ENCODE data around the gene MOCOS.

Gene MOCOS

DNA sequence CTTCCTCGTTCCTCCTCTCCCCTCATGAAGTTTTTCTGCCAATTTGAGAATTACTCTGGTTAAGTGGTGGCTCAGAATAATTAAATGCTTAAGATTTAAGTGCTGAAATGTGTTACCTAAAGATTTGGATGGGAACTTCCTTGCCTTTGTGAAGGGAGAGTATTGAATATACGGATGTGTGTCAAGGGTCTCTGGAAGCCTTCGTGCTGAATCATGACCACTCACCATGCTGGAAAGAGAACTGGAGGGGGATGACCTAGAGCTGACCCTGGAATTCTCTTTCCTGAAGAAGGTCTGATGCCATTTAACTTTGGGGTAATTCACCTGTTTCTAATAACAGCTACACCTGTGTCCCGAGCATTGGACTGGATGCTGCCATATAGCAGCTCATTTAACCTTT, 2.2 kb downstream of the MOCOS start:
- 88 to 89% methylated on average over 3 of the region's 4 CpGs for WGBS, 2 experiments (ENCODE audit: insufficient coverage in 2 of 2)
- Histone ChIP-seq H3K4me1 (ENCODE audit: control insufficient read depth, insufficient read depth, low read length, poor library complexity, severe bottlenecking) (no peaks in the 10 kb centered on the region), H3K4me3 (ENCODE audit: extremely low read depth, insufficient read depth, low read length, poor library complexity, severe bottlenecking) (no peak overlapping the region), H3K36me3 (ENCODE audit: control insufficient read depth, insufficient read depth, low read length) (no peaks in the 10 kb centered on the region), H3K9me3 (ENCODE audit: control insufficient read depth, low read length) (no peaks in the 10 kb centered on the region), H3K27ac (ENCODE audit: low read depth, low read length, severe bottlenecking) (no peak overlapping the region)

DNA sequence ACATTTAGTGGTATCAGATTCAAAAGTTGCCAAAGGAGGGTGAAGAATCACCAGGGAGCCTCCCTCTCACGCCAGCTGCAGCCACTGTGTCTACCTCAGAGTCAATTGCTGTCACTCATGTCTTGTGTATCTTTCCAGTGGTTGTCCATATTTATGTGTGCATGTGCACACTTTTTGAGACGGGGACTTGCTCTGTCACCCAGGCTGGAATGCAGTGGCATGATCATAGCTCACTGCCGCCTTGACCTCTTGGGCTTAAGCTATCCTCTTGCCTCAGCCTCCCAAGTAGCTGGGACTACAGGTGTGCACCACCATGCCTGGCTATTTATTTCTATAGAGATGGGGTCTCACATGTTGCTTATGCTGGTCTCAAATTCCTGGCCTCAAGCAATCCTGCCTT, 4.0 kb downstream of the MOCOS start:
- WGBS, 2 experiments (ENCODE audit: insufficient coverage in 2 of 2), result 75 to 100% methylated on average over 1 to 3 of the region's 3 CpGs
- Histone ChIP-seq H3K27ac (ENCODE audit: low read depth, low read length, severe bottlenecking) (no peak overlapping the region), H3K9me3 (ENCODE audit: control insufficient read depth, low read length) (no peaks in the 10 kb centered on the region), H3K4me1 (ENCODE audit: control insufficient read depth, insufficient read depth, low read length, poor library complexity, severe bottlenecking) (no peaks in the 10 kb centered on the region), H3K4me3 (ENCODE audit: extremely low read depth, insufficient read depth, low read length, poor library complexity, severe bottlenecking) (no peak overlapping the region), H3K36me3 (ENCODE audit: control insufficient read depth, insufficient read depth, low read length) (no peaks in the 10 kb centered on the region)

DNA sequence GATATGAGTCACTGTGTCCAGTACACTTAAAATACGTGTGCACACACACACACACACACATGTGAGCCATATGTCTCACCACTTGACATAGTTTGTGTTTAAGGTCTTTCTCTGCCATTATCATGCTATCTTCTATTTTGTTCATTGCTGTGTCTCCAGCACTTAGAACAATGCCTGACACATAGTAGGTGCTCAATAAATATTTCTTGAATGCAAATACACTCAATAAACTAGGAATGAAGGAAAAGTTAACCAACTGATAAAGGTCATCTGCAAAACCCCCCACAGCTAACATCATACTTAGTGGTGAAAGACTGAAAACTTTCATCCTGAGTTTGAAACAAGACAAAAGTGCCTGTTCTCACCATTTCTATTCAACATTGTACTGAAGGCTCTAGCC, 4.4 kb downstream of the MOCOS start:
- Histone ChIP-seq H3K4me1 (ENCODE audit: control insufficient read depth, insufficient read depth, low read length, poor library complexity, severe bottlenecking) (no peaks in the 10 kb centered on the region), H3K9me3 (ENCODE audit: control insufficient read depth, low read length) (no peaks in the 10 kb centered on the region), H3K4me3 (ENCODE audit: extremely low read depth, insufficient read depth, low read length, poor library complexity, severe bottlenecking) (no peak overlapping the region), H3K36me3 (ENCODE audit: control insufficient read depth, insufficient read depth, low read length) (no peaks in the 10 kb centered on the region), H3K27ac (ENCODE audit: low read depth, low read length, severe bottlenecking) (no peak overlapping the region)
- WGBS, 2 experiments (ENCODE audit: insufficient coverage in 2 of 2), result 86 to 100% methylated on average over 1 of the region's 1 CpG

DNA sequence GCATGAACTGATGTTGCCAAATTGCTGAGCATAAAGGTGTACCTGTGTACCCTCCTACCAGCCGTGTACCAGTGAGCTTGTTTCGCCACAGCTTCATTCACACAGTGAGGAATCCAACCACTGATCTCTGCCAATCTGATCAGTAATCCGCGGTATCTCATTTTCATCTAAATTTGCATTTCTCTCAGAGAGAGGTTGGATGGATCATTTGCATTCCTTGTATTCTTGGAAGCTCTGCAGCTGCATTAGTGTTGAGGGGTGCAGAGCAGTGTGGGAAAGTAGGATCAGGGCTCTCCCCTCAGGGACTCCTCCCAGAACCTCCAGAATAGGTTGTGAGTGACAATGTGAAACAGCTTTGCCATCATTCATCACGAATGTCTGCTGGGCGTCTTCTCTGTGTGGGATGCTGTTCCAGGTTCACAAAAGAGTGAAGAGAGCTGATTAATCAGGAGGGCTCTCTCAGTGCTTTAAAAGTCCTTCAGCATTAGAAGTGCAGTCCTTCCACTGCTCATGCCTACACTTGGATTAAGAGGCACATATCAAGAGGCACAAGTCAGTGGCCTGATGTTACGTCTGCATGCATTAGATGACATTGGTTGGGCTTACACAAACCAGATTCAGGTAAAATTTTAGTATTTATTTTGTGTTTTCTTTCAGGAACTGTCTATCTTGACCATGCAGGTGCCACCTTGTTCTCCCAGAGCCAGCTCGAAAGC, 7.5 kb downstream of the MOCOS start:
- Histone ChIP-seq H3K36me3 (ENCODE audit: control insufficient read depth, insufficient read depth, low read length) (no peaks in the 10 kb centered on the region), H3K4me3 (ENCODE audit: extremely low read depth, insufficient read depth, low read length, poor library complexity, severe bottlenecking) (no peak overlapping the region), H3K9me3 (ENCODE audit: control insufficient read depth, low read length) (no peaks in the 10 kb centered on the region), H3K4me1 (ENCODE audit: control insufficient read depth, insufficient read depth, low read length, poor library complexity, severe bottlenecking) (no peaks in the 10 kb centered on the region), H3K27ac (ENCODE audit: low read depth, low read length, severe bottlenecking) (no peak overlapping the region)
- WGBS, 2 experiments (ENCODE audit: insufficient coverage in 2 of 2), result 79 to 87% methylated on average over 6 of the region's 8 CpGs

DNA sequence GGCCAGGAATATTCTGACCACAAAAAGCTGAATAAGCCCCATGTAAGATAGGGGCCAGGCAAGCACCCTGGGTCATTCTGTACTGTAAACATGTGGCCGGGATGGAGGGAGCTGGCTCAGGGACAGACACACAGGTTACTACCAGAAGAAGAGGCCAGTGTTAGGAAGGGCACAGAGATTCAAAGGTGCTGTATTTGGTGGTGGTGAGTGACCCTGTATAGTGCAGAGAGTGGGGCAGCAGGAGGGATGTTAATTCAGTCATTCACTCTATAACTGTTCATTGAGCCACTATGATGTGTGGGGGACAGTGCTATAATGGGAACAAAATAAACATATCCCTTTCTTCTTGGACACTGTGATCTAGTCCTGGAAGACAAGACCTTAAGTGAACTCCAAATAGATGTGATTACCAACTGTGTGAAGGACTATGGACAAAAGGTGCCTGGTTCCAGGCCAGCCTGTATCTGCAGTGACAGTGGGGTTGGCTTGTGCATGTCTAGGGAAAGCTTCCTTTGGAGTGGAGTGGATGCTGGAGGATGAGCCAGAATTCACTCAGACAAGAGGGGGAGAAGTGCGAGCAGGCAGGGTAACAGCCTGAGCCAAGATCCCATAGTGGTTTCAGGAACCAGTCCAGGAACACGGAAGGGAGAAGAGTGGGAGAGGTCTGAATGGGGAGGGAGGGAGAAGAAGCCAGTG, 8.3 kb downstream of the MOCOS start:
- Histone ChIP-seq H3K4me1 (ENCODE audit: control insufficient read depth, insufficient read depth, low read length, poor library complexity, severe bottlenecking) (no peaks in the 10 kb centered on the region), H3K4me3 (ENCODE audit: extremely low read depth, insufficient read depth, low read length, poor library complexity, severe bottlenecking) (no peak overlapping the region), H3K27ac (ENCODE audit: low read depth, low read length, severe bottlenecking) (no peak overlapping the region), H3K9me3 (ENCODE audit: control insufficient read depth, low read length) (no peaks in the 10 kb centered on the region), H3K36me3 (ENCODE audit: control insufficient read depth, insufficient read depth, low read length) (no peaks in the 10 kb centered on the region)
- 70 to 89% methylated on average over 3 of the region's 3 CpGs for WGBS, 2 experiments (ENCODE audit: insufficient coverage in 2 of 2)

DNA sequence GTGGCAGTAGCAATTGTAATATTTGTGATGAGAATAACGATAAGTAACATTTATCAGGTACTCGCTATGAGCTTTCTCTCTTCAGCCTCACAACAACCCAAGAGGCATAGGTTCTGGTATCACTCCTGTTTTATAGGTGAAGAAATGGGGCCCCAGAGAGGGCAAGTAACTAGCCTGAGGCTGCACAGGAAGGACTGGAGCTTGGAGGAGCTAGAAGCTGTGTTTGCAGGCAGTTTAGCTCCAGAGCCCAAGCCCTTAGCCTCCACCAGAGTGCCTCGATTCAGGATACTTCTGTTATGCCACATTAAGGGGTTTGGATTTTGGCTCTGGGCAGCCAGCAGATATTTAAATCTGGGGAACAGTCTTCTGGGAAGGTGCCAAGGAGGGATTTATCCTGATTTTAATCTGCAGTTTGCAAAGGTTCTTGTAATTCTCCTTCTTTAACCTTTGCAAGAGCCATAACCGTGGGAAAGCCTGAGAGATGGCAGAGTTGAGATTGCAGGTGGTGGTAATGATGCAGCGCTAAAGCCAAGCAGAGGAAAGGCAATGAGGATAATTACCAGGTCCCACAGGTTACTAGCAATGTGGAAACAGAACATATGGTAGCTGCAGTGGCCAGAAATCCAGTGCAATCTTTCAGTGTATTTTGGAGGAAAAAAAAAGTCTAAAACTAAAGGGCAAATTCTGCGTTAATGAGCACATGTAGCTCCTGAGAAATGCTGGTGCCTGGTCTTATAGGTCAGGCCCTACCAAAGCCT, 9.1 kb downstream of the MOCOS start:
- H3K4me3 ChIP-seq (ENCODE audit: extremely low read depth, insufficient read depth, low read length, poor library complexity, severe bottlenecking), result no peak overlapping the region
- no peaks in the 10 kb centered on the region for H3K9me3 ChIP-seq (ENCODE audit: control insufficient read depth, low read length)
- H3K4me1 ChIP-seq (ENCODE audit: control insufficient read depth, insufficient read depth, low read length, poor library complexity, severe bottlenecking), result no peaks in the 10 kb centered on the region
- H3K27ac ChIP-seq (ENCODE audit: low read depth, low read length, severe bottlenecking), result no peak overlapping the region
- 77 to 84% methylated on average over 3 of the region's 6 CpGs for WGBS, 2 experiments (ENCODE audit: insufficient coverage in 2 of 2)
- H3K36me3 ChIP-seq (ENCODE audit: control insufficient read depth, insufficient read depth, low read length), result no peaks in the 10 kb centered on the region

DNA sequence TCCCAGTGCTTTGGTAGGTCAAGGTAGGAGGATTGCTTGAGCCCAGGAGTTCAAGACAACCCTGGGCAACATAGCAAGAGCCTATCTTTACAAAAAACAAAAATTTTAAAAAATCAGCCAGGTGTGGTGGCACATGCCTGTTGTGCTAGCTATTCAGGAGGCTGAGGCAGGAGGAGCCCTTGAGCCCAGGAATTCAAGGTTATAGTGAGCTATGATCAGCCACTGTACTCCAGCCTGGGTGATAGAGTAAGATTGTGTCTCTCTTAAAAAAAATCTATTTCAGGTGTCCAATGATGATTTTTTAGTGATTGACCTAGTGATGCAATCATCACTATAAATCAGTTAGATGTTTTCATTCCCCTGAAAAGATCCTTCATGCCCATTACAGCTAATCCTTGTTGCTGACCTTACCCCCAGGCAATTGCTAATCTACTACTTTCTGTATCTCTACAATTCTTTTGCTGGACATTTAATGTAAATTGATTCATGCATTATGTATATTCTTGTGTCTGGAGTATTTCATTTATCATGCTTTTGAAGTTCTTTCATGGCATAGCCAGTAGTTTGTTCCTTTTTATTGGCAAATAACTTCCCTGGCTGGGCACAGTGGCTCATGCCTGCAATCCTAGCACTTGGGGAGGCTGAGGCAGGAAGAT, 10.3 kb downstream of the MOCOS start:
- no peaks in the 10 kb centered on the region for H3K4me1 ChIP-seq (ENCODE audit: control insufficient read depth, insufficient read depth, low read length, poor library complexity, severe bottlenecking)

DNA sequence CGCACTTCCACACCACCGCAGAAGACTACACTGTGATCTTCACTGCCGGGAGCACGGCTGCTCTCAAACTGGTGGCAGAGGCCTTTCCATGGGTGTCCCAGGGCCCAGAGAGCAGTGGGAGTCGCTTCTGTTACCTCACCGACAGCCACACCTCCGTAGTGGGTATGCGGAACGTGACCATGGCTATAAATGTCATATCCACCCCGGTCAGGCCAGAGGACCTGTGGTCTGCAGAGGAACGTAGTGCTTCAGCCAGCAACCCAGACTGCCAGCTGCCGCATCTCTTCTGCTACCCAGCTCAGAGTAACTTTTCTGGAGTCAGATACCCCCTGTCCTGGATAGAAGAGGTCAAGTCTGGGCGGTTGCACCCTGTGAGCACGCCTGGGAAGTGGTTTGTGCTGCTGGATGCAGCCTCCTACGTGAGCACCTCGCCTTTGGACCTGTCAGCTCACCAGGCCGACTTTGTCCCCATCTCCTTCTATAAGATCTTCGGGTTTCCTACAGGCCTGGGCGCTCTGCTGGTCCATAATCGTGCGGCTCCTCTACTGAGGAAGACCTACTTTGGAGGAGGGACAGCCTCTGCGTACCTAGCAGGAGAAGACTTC, 12.5 kb downstream of the MOCOS start:
- no peak overlapping the region for H3K27ac ChIP-seq (ENCODE audit: low read depth, low read length, severe bottlenecking)
- no peaks in the 10 kb centered on the region for H3K36me3 ChIP-seq (ENCODE audit: control insufficient read depth, insufficient read depth, low read length)
- H3K4me3 ChIP-seq (ENCODE audit: extremely low read depth, insufficient read depth, low read length, poor library complexity, severe bottlenecking), result no peak overlapping the region
- H3K9me3 ChIP-seq (ENCODE audit: control insufficient read depth, low read length), result no peaks in the 10 kb centered on the region
- no peaks in the 10 kb centered on the region for H3K4me1 ChIP-seq (ENCODE audit: control insufficient read depth, insufficient read depth, low read length, poor library complexity, severe bottlenecking)
- WGBS, 2 experiments (ENCODE audit: insufficient coverage in 2 of 2), result 85 to 91% methylated on average over 17 to 20 of the region's 22 CpGs

More for the DNA sequence above, 10.3 kb downstream of the MOCOS start:
- no peaks in the 10 kb centered on the region for H3K9me3 ChIP-seq (ENCODE audit: control insufficient read depth, low read length)
- H3K36me3 ChIP-seq (ENCODE audit: control insufficient read depth, insufficient read depth, low read length), result no peaks in the 10 kb centered on the region
- H3K4me3 ChIP-seq (ENCODE audit: extremely low read depth, insufficient read depth, low read length, poor library complexity, severe bottlenecking), result no peak overlapping the region
- H3K27ac ChIP-seq (ENCODE audit: low read depth, low read length, severe bottlenecking), result no peak overlapping the region

DNA sequence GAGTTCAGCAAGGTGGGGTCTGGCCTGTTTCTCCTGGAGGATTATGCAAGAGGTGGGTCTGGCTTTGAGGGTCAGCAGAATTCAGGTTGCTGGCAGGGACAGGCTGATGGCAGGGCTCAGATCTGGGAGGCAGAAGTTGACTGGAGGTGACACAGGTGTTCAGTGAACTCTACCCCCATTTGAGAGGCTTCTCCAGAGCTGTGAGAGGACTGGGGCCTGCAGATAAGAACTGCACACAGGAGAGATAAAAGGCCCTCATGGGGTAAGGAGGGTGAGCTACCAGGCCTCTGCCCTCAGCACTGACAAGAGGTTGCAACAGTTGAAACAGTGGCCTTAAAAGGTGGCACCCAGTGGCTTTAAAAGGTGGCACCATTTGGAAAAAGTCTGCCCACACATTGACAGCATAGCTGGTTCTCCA, 13.1 kb downstream of the MOCOS start:
- Histone ChIP-seq H3K27ac (ENCODE audit: low read depth, low read length, severe bottlenecking) (no peak overlapping the region), H3K9me3 (ENCODE audit: control insufficient read depth, low read length) (no peaks in the 10 kb centered on the region), H3K4me3 (ENCODE audit: extremely low read depth, insufficient read depth, low read length, poor library complexity, severe bottlenecking) (no peak overlapping the region), H3K4me1 (ENCODE audit: control insufficient read depth, insufficient read depth, low read length, poor library complexity, severe bottlenecking) (no peaks in the 10 kb centered on the region), H3K36me3 (ENCODE audit: control insufficient read depth, insufficient read depth, low read length) (no peaks in the 10 kb centered on the region)

DNA sequence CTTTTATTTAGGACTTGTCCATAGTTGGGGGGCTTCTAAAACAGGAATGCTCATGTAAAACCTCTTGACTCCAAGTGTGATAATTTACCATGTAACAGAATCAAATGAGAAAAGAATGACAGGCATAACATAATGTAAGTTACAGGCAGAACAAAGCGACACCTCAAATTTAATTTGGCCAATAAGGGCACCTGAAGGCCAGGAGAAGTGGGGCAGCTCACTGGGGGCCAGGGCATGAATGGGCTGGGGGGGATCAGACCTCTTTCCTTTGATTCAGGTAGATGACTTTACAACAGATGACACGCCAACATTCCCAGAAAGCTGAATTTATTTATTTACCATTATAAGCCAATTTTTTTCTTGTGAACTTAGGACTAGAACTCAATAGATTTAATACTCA, 14.5 kb downstream of the MOCOS start:
- H3K9me3 ChIP-seq (ENCODE audit: control insufficient read depth, low read length), result no peaks in the 10 kb centered on the region
- H3K36me3 ChIP-seq (ENCODE audit: control insufficient read depth, insufficient read depth, low read length), result no peaks in the 10 kb centered on the region
- no peak overlapping the region for H3K27ac ChIP-seq (ENCODE audit: low read depth, low read length, severe bottlenecking)
- 88 to 100% methylated on average over 1 of the region's 2 CpGs for WGBS, 2 experiments (ENCODE audit: insufficient coverage in 2 of 2)
- no peaks in the 10 kb centered on the region for H3K4me1 ChIP-seq (ENCODE audit: control insufficient read depth, insufficient read depth, low read length, poor library complexity, severe bottlenecking)
- H3K4me3 ChIP-seq (ENCODE audit: extremely low read depth, insufficient read depth, low read length, poor library complexity, severe bottlenecking), result no peak overlapping the region

All from mesodermal cell (in vitro differentiated cells).